Duodenal mucosa (tissue), 2 donors: ENCODE measurements around the gene ZRSR2.
A peak's percentile ranks its signal among the peaks of the same experiment; 100 is the strongest.

ENCODE experiments used
- H3K27ac ChIP-seq: one replicate; pipeline ENCODE4 v1.7.0; 2013; ENCODE audit warnings: low read depth, low read length
- H3K27me3 ChIP-seq, 2 donors: one replicate each; pipeline ENCODE4 v1.7.0; 2013; ENCODE audit warnings: low read length in 2 of 2, control low read depth in 1 of 2; ENCODE audit not compliant: insufficient read depth in 2 of 2, control insufficient read depth in 1 of 2
- H3K36me3 ChIP-seq, 2 donors: one replicate each; pipeline ENCODE4 v1.7.0; 2013; ENCODE audit warnings: low read length in 2 of 2, control low read depth in 1 of 2; ENCODE audit not compliant: insufficient read depth in 2 of 2, control insufficient read depth in 1 of 2
- H3K4me1 ChIP-seq, 2 donors: one replicate each; pipeline ENCODE4 v1.7.0; 2013; ENCODE audit warnings: low read length in 2 of 2, control low read depth in 1 of 2; ENCODE audit not compliant: insufficient read depth in 2 of 2, control insufficient read depth in 1 of 2
- H3K4me3 ChIP-seq, 2 donors: one replicate each; pipeline ENCODE4 v1.7.0; 2013; ENCODE audit warnings: low read length in 2 of 2, low read depth in 1 of 2
- H3K9ac ChIP-seq, 2 donors: one replicate each; pipeline ENCODE4 v1.7.0; 2013; ENCODE audit warnings: low read length in 2 of 2, low read depth in 1 of 2
- H3K9me3 ChIP-seq, 2 donors: one replicate each; pipeline ENCODE4 v1.7.0; 2013; ENCODE audit warnings: low read length in 2 of 2, control low read depth in 1 of 2; ENCODE audit not compliant: control insufficient read depth in 1 of 2

Gene ZRSR2

GRCh38 chrX:15843960-15844359 lies 53.7 kb downstream of the ZRSR2 start:
- Histone ChIP-seq H3K27me3 (no peaks in the 10 kb centered on the region), H3K4me1 (no peaks in the 10 kb centered on the region), H3K4me3 (no peak overlapping the region), H3K9ac (no peak overlapping the region), H3K9me3 (no peaks in the 10 kb centered on the region), H3K36me3 (peaks cover 0 to 5% of the 10 kb centered on the region in 2 donors), H3K27ac (no peak overlapping the region)

- Histone ChIP-seq H3K4me1 (no peaks in the 10 kb centered on the region), H3K27me3 (no peaks in the 10 kb centered on the region), H3K9ac (no peak overlapping the region), H3K36me3 (peaks cover 0 to 5% of the 10 kb centered on the region in 2 donors), H3K27ac (no peak overlapping the region), H3K4me3 (no peak overlapping the region), H3K9me3 (no peaks in the 10 kb centered on the region)
Measured at GRCh38 chrX:15848576-15848975, 58.3 kb downstream of the ZRSR2 start.

GRCh38 chrX:15849555-15849954 lies 59.3 kb downstream of the ZRSR2 start:
- no peaks in the 10 kb centered on the region for H3K4me1 ChIP-seq
- H3K27ac ChIP-seq = no peak overlapping the region
- H3K27me3 ChIP-seq = no peaks in the 10 kb centered on the region

GRCh38 chrX:15853586-15854079 lies 63.3 kb downstream of the ZRSR2 start:
- no peak overlapping the region for H3K27ac ChIP-seq
- H3K27me3 ChIP-seq = no peaks in the 10 kb centered on the region
- peak overlapping the region; percentile 56 to 67 for H3K9ac ChIP-seq
- peaks cover 0 to 4% of the 10 kb centered on the region in 2 donors for H3K4me1 ChIP-seq
- H3K9me3 ChIP-seq = no peaks in the 10 kb centered on the region
- H3K4me3 ChIP-seq = peak overlapping the region; percentile 69 to 75
- H3K36me3 ChIP-seq = no peaks in the 10 kb centered on the region

More at GRCh38 chrX:15849555-15849954, 59.3 kb downstream of the ZRSR2 start:
- Histone ChIP-seq H3K9me3 (no peaks in the 10 kb centered on the region), H3K4me3 (no peak overlapping the region), H3K36me3 (peaks cover 0 to 5% of the 10 kb centered on the region in 2 donors), H3K9ac (no peak overlapping the region)

DNA sequence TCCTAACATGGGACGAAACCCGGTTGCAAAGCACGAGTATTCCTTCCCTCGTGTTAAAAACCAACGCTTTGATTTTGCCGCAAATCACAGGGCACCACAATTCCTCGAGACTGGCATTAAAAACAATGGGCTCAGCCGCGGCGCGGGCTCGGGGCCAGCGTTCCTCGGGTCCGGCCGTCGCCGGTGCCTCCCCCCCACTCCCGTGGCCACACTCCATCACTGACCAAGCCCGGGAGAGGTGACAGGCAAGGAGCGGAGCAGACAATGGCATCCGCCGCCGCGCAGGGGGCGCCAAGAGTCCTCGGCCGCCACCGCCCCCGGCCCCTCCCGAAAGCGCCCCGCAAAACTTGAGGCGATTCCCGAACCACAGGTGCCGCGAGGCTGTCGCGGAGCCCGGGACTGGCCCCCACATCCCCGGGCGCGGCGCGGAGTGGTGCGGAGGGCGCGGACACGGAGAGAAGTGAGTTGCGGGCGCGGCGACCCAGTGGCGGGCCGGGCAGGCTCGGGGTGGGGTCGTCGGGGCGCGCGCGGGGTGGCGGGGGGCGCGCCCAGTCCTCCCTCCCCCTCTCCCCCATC lies 63.9 kb downstream of the ZRSR2 start:
- H3K36me3 ChIP-seq = no peaks in the 10 kb centered on the region
- no peaks in the 10 kb centered on the region for H3K27me3 ChIP-seq
- peak overlapping the region; percentile 56 to 67 for H3K9ac ChIP-seq

GRCh38 chrX:15854712-15855567 lies 64.7 kb downstream of the ZRSR2 start, which contains the start of gene AP1S2:
Gene AP1S2 (minus strand): TSS chrX:15854813. CDS start chrX:15852524, 2,289 bp downstream.
- Histone ChIP-seq H3K27ac (peak within 1 kb of the TSS; percentile 77), H3K4me1 (peaks cover 0 to 4% of the 10 kb centered on the region in 2 donors), H3K9ac (peak within 1 kb of the TSS; percentile 69 to 86), H3K9me3 (no peaks in the 10 kb centered on the region), H3K36me3 (no peaks in the 10 kb centered on the region), H3K4me3 (peak within 1 kb of the TSS; percentile 87 to 88), H3K27me3 (no peaks in the 10 kb centered on the region)

More for the DNA sequence above, 63.9 kb downstream of the ZRSR2 start:
- Histone ChIP-seq H3K9me3 (no peaks in the 10 kb centered on the region), H3K4me3 (peak overlapping the region; percentile 69 to 75), H3K4me1 (peaks cover 0 to 4% of the 10 kb centered on the region in 2 donors), H3K27ac (peak overlapping the region; percentile 63)

- Histone ChIP-seq H3K36me3 (no peaks in the 10 kb centered on the region), H3K4me1 (peaks cover 0 to 4% of the 10 kb centered on the region in 2 donors), H3K27ac (peak overlapping the region; percentile 77), H3K4me3 (peak overlapping the region; percentile 87 to 88), H3K9ac (peak overlapping the region; percentile 69 to 86), H3K9me3 (no peaks in the 10 kb centered on the region), H3K27me3 (no peaks in the 10 kb centered on the region)
Measured at GRCh38 chrX:15855568-15856221, 65.4 kb downstream of the ZRSR2 start.

- no peak overlapping the region for H3K27ac ChIP-seq
- H3K9me3 ChIP-seq = no peaks in the 10 kb centered on the region
- H3K27me3 ChIP-seq = no peaks in the 10 kb centered on the region
- no peaks in the 10 kb centered on the region for H3K36me3 ChIP-seq
- no peak overlapping the region for H3K4me3 ChIP-seq
- no peak overlapping the region for H3K9ac ChIP-seq
- H3K4me1 ChIP-seq = peaks cover 0 to 4% of the 10 kb centered on the region in 2 donors
Measured at GRCh38 chrX:15856222-15856587, 65.9 kb downstream of the ZRSR2 start.

GRCh38 chrX:15856636-15857035 lies 66.4 kb downstream of the ZRSR2 start:
- Histone ChIP-seq H3K27ac (no peak overlapping the region), H3K27me3 (no peaks in the 10 kb centered on the region), H3K4me3 (no peak overlapping the region), H3K9me3 (no peaks in the 10 kb centered on the region), H3K36me3 (no peaks in the 10 kb centered on the region), H3K4me1 (peaks cover 0 to 4% of the 10 kb centered on the region in 2 donors), H3K9ac (no peak overlapping the region)

DNA sequence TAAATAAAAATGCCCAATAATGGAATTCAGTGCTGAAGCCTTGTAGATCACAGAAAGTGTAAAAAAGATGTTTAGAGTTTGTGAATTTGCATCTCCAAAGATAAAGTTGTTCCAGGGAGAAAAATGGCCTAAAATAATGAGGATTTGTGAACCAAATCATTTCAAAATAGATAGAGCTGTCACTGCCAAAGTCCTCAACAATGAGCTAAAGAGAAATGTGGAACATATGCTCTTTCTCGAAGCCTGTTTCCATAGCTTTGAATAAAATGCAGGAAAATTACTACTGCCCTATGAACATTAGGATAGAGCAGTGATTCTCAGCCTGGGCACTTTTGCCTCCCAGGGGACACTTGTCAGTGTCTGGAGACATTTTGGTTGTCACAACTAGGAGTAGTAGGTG lies 67.8 kb downstream of the ZRSR2 start:
- H3K9me3 ChIP-seq = no peaks in the 10 kb centered on the region
- H3K9ac ChIP-seq = no peak overlapping the region
- H3K27ac ChIP-seq = no peak overlapping the region
- H3K27me3 ChIP-seq = no peaks in the 10 kb centered on the region
- no peak overlapping the region for H3K4me3 ChIP-seq
- H3K36me3 ChIP-seq = no peaks in the 10 kb centered on the region
- peaks cover 0 to 4% of the 10 kb centered on the region in 2 donors for H3K4me1 ChIP-seq
